ENCODE measurements around the gene HSPA14.
A peak's percentile ranks its signal among the peaks of the same experiment; 100 is the strongest.

The HSPA14 gene

DNA sequence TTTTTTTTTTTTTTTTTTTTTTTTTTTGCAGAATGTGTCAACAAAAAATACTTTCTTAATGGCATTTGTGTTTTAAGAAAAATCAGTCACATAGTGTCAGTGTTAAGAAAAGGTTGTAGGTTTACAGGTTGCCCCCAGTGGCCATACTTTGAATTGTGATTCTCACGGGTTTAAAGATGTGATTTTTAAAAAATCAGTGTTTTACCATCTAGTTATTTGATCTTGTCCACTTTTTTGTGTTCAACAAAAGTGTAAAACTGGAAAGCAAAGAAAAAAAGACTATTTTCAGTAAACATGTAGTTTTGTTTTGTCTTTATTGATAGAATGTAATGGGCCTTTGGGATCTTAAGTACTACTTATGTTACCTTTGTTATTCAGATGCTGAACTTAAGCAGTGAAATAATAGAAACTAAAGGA, 66.2 kb downstream of the HSPA14 start:
- Histone ChIP-seq H3K4me3 (ENCODE audit: low read length) (no peak overlapping the region), H3K27ac (ENCODE audit: low read depth, low read length) (no peak overlapping the region), H3K9me2 (replicated peaks; ENCODE audit: control insufficient read depth, low read length) (no peaks in the 10 kb centered on the region), H3K4me1 (ENCODE audit: control insufficient read depth, low read length) (no peaks in the 10 kb centered on the region), H3F3A (ENCODE audit: control insufficient read depth, insufficient read depth) (peaks cover 39% of the 10 kb centered on the region), H4K20me1 (ENCODE audit: control insufficient read depth, insufficient read depth, low read depth, low read length) (peaks cover 3% of the 10 kb centered on the region; the same call in 1 of the 2 replicates), H3K36me3 (ENCODE audit: control insufficient read depth, low read length) (peaks cover 88% of the 10 kb centered on the region), H3K4me2 (ENCODE audit: low read length) (no peak overlapping the region), H3K9me3 (ENCODE audit: control insufficient read depth, insufficient read depth, low read length) (no peaks in the 10 kb centered on the region), H3K79me2 (ENCODE audit: control insufficient read depth, low read length) (peaks cover 13% of the 10 kb centered on the region), H3K27me3 (ENCODE audit: control insufficient read depth, low read length) (no peaks in the 10 kb centered on the region)
- TF ChIP-seq EZH2phosphoT487 (IDR thresholded peaks at IDR 0.05; ENCODE audit: borderline replicate concordance, low read length) = no peak
- TF ChIP-seq, protein P1, sequence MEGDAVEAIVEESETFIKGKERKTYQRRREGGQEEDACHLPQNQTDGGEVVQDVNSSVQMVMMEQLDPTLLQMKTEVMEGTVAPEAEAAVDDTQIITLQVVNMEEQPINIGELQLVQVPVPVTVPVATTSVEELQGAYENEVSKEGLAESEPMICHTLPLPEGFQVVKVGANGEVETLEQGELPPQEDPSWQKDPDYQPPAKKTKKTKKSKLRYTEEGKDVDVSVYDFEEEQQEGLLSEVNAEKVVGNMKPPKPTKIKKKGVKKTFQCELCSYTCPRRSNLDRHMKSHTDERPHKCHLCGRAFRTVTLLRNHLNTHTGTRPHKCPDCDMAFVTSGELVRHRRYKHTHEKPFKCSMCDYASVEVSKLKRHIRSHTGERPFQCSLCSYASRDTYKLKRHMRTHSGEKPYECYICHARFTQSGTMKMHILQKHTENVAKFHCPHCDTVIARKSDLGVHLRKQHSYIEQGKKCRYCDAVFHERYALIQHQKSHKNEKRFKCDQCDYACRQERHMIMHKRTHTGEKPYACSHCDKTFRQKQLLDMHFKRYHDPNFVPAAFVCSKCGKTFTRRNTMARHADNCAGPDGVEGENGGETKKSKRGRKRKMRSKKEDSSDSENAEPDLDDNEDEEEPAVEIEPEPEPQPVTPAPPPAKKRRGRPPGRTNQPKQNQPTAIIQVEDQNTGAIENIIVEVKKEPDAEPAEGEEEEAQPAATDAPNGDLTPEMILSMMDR (IDR thresholded peaks at IDR 0.05; ENCODE audit: low read depth, low read length, poor library complexity, severe bottlenecking) = peak; percentile 56

DNA sequence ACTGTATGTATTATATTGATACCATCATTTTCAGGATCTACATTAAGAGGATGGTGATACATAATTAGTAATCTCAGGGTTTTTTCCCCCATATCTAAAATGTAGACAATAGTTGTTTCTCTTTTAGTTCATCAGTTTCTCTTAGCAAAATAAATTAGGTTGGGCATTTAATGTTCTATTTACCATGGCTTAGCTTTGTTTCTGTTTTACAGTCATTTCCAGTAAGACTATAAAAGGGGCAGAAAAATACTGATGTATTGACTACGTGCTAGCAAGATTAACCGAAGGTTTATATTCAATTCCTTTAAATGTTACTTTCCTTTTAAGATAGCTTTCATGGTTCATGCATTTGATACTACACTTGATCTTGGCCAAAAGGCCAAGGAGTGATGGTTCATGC, 66.8 kb downstream of the HSPA14 start:
- TF ChIP-seq, protein P1 (IDR thresholded peaks at IDR 0.05; ENCODE audit: low read depth, low read length, poor library complexity, severe bottlenecking) = no peak
- no peak for TF ChIP-seq EZH2phosphoT487 (IDR thresholded peaks at IDR 0.05; ENCODE audit: borderline replicate concordance, low read length)
- Histone ChIP-seq H3K27me3 (ENCODE audit: control insufficient read depth, low read length) (no peaks in the 10 kb centered on the region), H3K79me2 (ENCODE audit: control insufficient read depth, low read length) (peaks cover 14% of the 10 kb centered on the region), H4K20me1 (ENCODE audit: control insufficient read depth, insufficient read depth, low read depth, low read length) (peaks cover 3% of the 10 kb centered on the region; the same call in 1 of the 2 replicates), H3K4me3 (ENCODE audit: low read length) (no peak overlapping the region), H3F3A (ENCODE audit: control insufficient read depth, insufficient read depth) (peaks cover 36% of the 10 kb centered on the region), H3K4me1 (ENCODE audit: control insufficient read depth, low read length) (no peaks in the 10 kb centered on the region), H3K27ac (ENCODE audit: low read depth, low read length) (no peak overlapping the region), H3K9me3 (ENCODE audit: control insufficient read depth, insufficient read depth, low read length) (no peaks in the 10 kb centered on the region), H3K36me3 (ENCODE audit: control insufficient read depth, low read length) (peaks cover 88% of the 10 kb centered on the region), H3K9me2 (replicated peaks; ENCODE audit: control insufficient read depth, low read length) (no peaks in the 10 kb centered on the region), H3K4me2 (ENCODE audit: low read length) (no peak overlapping the region)

DNA sequence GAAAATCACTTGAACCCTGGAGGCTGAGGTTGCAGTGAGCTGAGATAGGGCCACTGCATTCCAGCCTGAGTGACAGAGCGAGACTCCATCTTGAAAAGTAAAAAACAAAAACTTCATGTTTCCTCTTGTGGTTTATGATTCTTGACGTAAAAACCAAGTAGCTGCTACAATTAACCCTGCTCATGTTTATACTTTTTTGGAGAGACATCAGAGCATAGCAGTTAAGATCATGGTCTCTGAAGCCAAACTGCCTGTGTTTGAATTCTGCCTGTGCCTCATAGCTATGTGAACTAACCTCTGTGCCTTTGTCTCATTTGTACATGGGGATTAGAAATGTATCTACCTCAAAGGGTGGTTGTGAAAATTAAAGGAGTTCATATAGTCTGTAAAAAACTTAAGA, 67.8 kb downstream of the HSPA14 start:
- peaks cover 32% of the 10 kb centered on the region for H3F3A ChIP-seq (ENCODE audit: control insufficient read depth, insufficient read depth)
- TF ChIP-seq, protein P1 (IDR thresholded peaks at IDR 0.05; ENCODE audit: low read depth, low read length, poor library complexity, severe bottlenecking) = no peak
- no peak for TF ChIP-seq EZH2phosphoT487 (IDR thresholded peaks at IDR 0.05; ENCODE audit: borderline replicate concordance, low read length)
- H3K4me2 ChIP-seq (ENCODE audit: low read length) = no peak overlapping the region
- H3K9me3 ChIP-seq (ENCODE audit: control insufficient read depth, insufficient read depth, low read length) = no peaks in the 10 kb centered on the region
- no peaks in the 10 kb centered on the region for H3K27me3 ChIP-seq (ENCODE audit: control insufficient read depth, low read length)
- no peak overlapping the region for H3K4me3 ChIP-seq (ENCODE audit: low read length)
- H3K79me2 ChIP-seq (ENCODE audit: control insufficient read depth, low read length) = peaks cover 15% of the 10 kb centered on the region
- H3K4me1 ChIP-seq (ENCODE audit: control insufficient read depth, low read length) = no peaks in the 10 kb centered on the region
- H3K27ac ChIP-seq (ENCODE audit: low read depth, low read length) = no peak overlapping the region
- H3K36me3 ChIP-seq (ENCODE audit: control insufficient read depth, low read length) = peaks cover 89% of the 10 kb centered on the region
- no peaks in the 10 kb centered on the region for H3K9me2 ChIP-seq (replicated peaks; ENCODE audit: control insufficient read depth, low read length)
- H4K20me1 ChIP-seq (ENCODE audit: control insufficient read depth, insufficient read depth, low read depth, low read length) = peaks cover 3% of the 10 kb centered on the region; the same call in 1 of the 2 replicates
